Hematopoietic multipotent progenitor cell treated with erythropoietin and hydrocortisone succinate and interleukin-3 and kit ligand, for 8 days (in vitro differentiated cells): ENCODE measurements around the gene ZNF732.

Source experiments
- DNase-seq: peaks from one replicate; pipeline ENCODE4 v3.0.0-alpha.2; 2015

Gene ZNF732

DNA sequence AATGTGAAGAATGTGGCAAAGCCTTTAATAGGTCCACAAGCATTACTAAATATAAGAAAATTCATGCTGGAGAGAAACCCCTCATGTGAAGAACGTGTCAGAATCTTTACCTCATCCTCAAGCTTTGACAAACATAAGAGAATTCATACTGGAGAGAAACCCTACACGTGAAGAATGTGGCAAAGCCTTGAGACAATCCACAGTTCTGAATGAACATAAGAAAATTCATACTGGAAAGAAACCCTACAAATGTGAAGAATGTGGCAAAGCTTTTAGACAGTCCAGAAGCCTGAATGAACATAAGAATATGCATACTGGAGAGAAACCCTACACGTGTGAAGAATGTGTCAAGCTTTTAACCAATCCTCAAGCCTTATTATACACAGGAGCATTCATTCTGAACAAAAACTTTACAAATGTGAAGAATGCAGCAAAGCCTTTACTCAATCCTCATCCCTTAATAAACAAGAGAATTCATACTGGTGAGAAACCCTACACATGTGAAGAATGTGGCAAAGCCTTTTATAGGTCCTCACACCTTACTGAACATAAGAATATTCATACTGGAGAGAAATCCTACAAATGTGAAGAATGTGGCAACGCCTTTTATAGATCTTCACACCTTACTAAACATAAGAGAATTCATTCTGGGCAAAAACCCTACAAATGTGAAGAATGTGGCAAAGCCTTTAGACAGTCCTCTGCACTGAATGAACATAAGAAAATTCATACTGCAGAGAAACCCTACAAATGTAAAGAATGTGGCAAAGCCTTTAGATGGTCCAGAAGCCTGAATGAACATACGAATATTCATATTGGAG lies 51.1 kb downstream of the ZNF732 start:
- DNase-seq, result no peak

DNA sequence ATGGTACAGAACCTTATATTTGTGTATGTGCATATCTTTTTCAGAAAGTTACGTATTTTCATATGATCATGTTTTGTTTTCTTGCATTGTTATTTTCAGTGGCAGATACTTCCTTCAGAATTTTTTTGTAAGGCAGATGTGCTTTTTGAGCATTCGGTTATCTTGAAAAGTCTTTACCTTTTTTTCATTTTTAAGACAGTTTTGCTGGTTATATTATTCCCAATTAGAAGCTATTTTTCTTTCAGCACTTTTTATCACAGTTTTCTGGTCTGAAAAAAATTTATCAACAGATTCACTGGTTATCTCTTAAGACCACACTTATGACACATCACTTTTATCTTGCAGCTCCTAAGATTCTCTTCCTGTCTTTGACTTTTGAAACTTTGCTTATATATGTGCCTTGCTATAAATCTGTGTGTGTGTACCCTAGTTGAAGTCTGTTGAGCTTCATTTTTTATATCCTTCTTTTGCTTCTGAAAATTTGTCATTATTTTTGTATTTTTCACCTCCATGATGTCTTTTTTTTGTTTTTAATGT lies 53.1 kb downstream of the ZNF732 start:
- no peak for DNase-seq

DNA sequence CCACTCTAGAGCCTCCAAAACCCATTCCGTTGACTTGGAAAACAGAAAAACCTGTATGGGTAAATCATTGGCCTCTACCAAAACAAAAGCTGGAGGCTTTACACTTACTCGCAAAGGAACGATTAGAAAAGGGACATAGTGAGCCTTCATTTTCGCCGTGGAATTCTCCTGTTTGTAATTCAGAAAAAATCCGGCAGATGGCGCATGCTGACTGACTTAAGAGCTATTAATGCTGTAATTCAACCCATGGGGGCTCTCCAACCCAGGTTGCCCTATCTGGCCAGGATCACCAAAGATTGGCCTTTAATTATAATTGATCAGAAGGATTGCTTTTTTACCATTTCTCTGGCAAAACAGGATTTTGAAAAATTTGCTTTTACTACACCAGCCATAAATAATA lies 60.8 kb downstream of the ZNF732 start:
- peak; percentile 56 for DNase-seq

DNA sequence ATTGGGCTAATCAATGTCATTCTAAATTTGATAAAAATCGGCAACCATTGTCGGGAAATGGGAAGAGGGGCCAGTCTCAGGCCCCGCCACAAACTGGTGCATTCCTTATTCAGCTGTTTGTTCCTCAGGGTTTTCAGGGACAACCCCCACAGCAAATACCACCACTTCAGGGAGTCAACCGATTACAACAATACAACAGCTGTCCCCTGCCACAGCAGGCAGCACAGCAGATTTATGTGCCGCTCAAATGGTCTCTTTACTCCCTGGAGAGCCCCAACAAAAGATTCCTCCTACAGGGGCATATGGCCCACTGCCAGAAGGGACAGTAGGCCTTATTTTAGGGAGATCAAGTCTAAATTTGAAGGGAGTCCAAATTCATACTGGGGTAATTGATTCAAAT lies 61.8 kb downstream of the ZNF732 start:
- no peak for DNase-seq

DNA sequence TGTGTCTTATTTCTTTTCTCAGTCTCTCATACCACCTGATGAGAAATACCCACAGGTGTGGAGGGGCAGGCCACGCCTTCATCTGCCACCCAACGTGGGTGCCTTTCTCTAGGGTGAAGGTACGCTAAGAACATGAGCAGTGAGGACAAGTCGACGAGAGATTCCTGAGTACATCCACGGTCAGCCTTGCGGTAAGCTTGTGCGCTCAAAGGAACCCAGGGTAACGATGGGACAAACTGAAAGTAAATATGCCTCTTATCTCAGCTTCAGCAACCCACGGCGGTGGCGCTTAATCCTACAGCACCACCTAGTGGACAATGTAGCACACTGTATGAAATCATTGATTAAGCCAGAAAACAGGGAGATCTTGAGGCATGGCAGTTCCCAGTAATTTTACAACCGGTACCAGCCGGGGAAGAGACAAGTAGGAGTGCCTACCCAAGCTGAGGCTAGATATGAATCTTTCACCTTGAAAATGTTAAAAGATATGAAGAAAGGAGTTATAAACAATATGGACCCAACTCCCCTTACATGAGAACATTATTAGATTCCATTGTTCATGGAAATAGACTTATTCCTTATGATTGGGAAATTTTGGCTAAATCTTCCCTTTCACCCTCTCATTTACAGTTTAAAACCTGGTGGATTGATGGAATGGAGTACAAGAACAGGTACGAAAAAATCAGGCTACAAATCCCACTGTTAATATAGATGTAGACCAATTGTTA lies 63.0 kb downstream of the ZNF732 start:
- peak; percentile 87 for DNase-seq

DNA sequence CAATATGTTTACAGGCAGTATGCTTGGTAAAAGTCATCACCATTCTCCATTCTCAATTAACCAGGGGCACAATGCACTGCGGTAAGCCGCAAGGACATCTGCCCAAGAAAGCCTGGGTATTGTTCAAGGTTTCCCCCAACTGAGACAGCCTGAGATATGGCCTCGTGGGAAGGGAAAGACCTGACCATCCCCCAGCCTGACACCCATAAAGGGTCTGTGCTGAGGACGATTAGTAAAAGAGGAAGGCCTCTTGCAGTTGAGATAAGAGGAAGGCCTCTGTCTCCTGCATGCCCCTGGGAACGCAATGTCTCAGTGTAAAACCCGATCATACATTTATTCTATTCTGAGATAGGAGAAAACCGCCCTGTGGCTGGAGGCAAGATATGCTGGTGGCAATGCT lies 63.9 kb downstream of the ZNF732 start:
- peak; percentile 53 for DNase-seq

DNA sequence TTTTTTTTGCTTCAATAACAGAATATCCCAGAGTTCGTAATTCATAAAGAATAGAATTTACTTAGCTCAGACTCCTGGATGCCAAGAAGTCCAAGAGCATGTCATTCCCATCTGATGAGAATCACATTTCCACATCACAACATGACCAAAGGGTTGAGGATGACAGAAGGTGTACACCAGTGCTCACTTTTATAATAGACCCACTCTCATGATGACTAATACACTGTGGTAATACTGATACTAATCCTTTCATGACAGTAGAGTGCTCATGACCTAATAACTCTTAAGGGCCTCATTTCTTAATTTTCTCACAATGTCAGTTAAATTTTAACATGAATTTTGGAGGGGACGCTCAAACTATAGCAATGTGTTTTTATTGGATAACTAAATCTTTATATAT lies 69.2 kb downstream of the ZNF732 start:
- DNase-seq, result no peak

DNA sequence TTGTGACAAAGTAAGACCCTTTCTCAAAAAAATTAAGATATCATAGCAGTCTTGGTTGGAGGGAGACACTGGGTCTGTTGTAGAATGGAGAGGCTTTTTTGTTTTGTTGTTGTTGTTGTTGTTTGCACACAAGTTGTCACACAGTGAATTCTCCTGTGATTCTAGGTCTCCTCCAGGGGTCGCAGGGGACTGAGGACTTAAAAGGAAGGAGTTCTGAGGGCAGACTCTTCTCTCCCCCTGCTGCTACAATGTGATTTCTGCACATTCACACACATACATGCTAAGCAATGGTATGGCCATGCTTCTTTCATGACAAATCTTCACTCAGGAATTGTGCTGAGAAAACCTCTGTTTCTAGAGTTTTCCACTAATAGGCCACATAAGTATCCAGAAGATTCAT lies 71.1 kb downstream of the ZNF732 start:
- no peak for DNase-seq

DNA sequence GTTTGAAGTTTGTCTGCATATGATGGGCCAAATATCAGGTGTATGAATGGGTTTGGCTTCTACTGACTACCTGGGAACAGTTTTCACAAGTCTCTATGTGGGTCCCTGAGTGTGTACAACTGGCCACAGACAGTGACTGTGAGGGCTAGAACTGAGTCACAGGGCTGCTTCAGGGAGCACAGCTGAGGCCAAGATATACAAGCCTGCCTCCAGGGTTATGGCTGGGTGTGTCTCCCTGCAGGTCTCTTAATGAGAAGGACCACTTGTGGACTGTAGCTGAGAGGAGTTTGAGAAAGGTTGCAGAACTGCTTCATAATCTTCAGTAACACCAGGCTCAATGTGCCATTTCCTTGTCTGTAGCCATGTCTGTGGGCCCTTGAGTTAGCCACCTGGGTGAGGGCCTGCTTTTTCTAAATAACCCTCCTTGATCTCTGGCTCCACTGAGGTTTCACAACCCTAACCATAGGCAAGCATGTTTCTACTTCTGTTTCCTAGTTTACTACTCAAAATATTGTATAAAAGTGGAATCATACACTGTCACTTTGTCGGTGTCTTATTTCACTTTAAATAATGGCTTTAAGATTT lies 81.3 kb downstream of the ZNF732 start:
- DNase-seq, result no peak
